B cell (primary cell): ENCODE measurements around the gene SECTM1. TPM values are rescaled to one million over a fixed set of nuclear protein-coding genes. Genes with fewer than 3 reads are reported as not detected.
"Not testable (repeated sequence)": the region's sequence is repeated elsewhere in the genome, so short reads cannot be mapped to it uniquely, and the experiment has no call there.

Experiments used
- ATAC-seq: fragments of 200-7000 bp; cut with Tn5 transposase; one replicate; pipeline ENCODE4 v1.10.0; 2021; ENCODE audit warnings: low read depth, mild to moderate bottlenecking, moderate number of reproducible peaks, moderate library complexity
- CTCF ChIA-PET: fragments of 350-600 bp; sonication (Branson Sonifier 250); formaldehyde crosslinking; loops from one replicate; lab custom pipeline; 2021; ENCODE audit warnings: antibody characterized with exemption, inconsistent platforms; lab: Charles Lee
- POLR2A ChIA-PET: fragments of 350-600 bp; sonication (Branson Sonifier 250); formaldehyde crosslinking; loops from one replicate; lab custom pipeline; 2021; ENCODE audit warnings: antibody characterized with exemption; lab: Charles Lee
- DNase-seq: peaks from one replicate; pipeline ENCODE4 v3.0.0; 2013
- H2AFZ ChIP-seq: 2 replicates; pipeline ENCODE4 v1.6.1; 2012; ENCODE audit warnings: mild to moderate bottlenecking, low read depth, low read length; ENCODE audit not compliant: insufficient read depth, poor library complexity, severe bottlenecking
- H3K27ac ChIP-seq, 2 donors: 1 replicate in 1 of 2; 2 replicates in 1 of 2; pipeline ENCODE4 v1.5.1; 2012 to 2013; ENCODE audit warnings: low read length in 2 of 2, mild to moderate bottlenecking in 2 of 2, moderate library complexity in 1 of 2
- H3K27me3 ChIP-seq, 4 experiments: fragments of 200-600 bp in 1 of 4; sonication (generic) in 1 of 4; replicated peaks in 1 of 4; 1 replicate in 2 of 4; 2 replicates in 2 of 4; pipeline versions ENCODE4 v1.6.1 to v1.7.0; 2013 to 2016; ENCODE audit warnings: low read length in 3 of 4, mild to moderate bottlenecking in 2 of 4, mixed read lengths in 1 of 4, moderate library complexity in 1 of 4; ENCODE audit not compliant: insufficient read depth in 4 of 4, control insufficient read depth in 3 of 4; ENCODE audit errors: control extremely low read depth in 1 of 4
- H3K36me3 ChIP-seq, 2 experiments: replicated peaks in 1 of 2; 1 replicate in 1 of 2; 2 replicates in 1 of 2; pipeline versions ENCODE4 v1.6.1 to v1.7.1; 2013; ENCODE audit warnings: low read length in 1 of 2; ENCODE audit not compliant: insufficient read depth in 2 of 2, control insufficient read depth in 1 of 2; ENCODE audit errors: control extremely low read depth in 1 of 2, extremely low read depth in 1 of 2
- H3K4me1 ChIP-seq, 2 donors: fragments of 200-600 bp in 1 of 2; sonication (generic) in 1 of 2; 1 replicate in 1 of 2; 2 replicates in 1 of 2; pipeline versions ENCODE4 v1.5.1 to v1.6.1; 2013 to 2017; ENCODE audit warnings: low read length in 2 of 2; ENCODE audit not compliant: control insufficient read depth in 2 of 2, insufficient read depth in 2 of 2
- H3K4me2 ChIP-seq: replicated peaks from 2 replicates; pipeline ENCODE3; 2012; ENCODE audit warnings: mild to moderate bottlenecking, low read depth, low read length; ENCODE audit not compliant: poor library complexity, severe bottlenecking
- H3K4me3 ChIP-seq, 5 experiments: fragments of 200-600 bp in 1 of 5; sonication (generic) in 1 of 5; 1 replicate in 3 of 5; 2 replicates in 2 of 5; pipeline versions ENCODE4 v1.5.1 to v1.7.0; 2011 to 2016; ENCODE audit warnings: low read length in 4 of 5, mild to moderate bottlenecking in 4 of 5, low read depth in 2 of 5, control low read depth in 1 of 5, moderate library complexity in 1 of 5; ENCODE audit not compliant: insufficient read depth in 1 of 5; ENCODE audit errors: control extremely low read depth in 1 of 5, extremely low read depth in 1 of 5
- H3K79me2 ChIP-seq: fragments of 200-600 bp; sonication (generic); one replicate; pipeline ENCODE4 v1.6.0; 2016; ENCODE audit warnings: low read length; ENCODE audit not compliant: control insufficient read depth, insufficient read depth
- H3K9ac ChIP-seq: fragments of 200-600 bp; sonication (generic); 2 replicates; pipeline ENCODE4 v1.6.1; 2017; ENCODE audit warnings: mild to moderate bottlenecking, low read length, moderate library complexity
- H3K9me3 ChIP-seq, 3 donors: one replicate each; pipeline versions ENCODE4 v1.6.1 to v1.7.1; 2013; ENCODE audit warnings: low read length in 2 of 3; ENCODE audit not compliant: control insufficient read depth in 2 of 3, insufficient read depth in 1 of 3; ENCODE audit errors: control extremely low read depth in 1 of 3
- H4K20me1 ChIP-seq: 2 replicates; pipeline ENCODE4 v1.6.0; 2012; ENCODE audit warnings: mild to moderate bottlenecking, low read length; ENCODE audit not compliant: insufficient read depth, control insufficient read depth, poor library complexity, severe bottlenecking
- H3K27ac Mint-ChIP-seq: one replicate; pipeline ENCODE4 v1.8.0; 2021; ENCODE audit warnings: mixed read lengths
- H3K27me3 Mint-ChIP-seq: one replicate; pipeline ENCODE4 v1.8.0; 2021; ENCODE audit warnings: mixed read lengths
- H3K4me1 Mint-ChIP-seq: one replicate; pipeline ENCODE4 v1.8.0; 2021; ENCODE audit warnings: mixed read lengths
- H3K4me3 Mint-ChIP-seq: one replicate; pipeline ENCODE4 v1.8.0; 2021; ENCODE audit warnings: mixed read lengths
- H3K9me3 Mint-ChIP-seq: one replicate; pipeline ENCODE4 v1.8.0; 2022; ENCODE audit warnings: mixed read lengths; ENCODE audit not compliant: insufficient read depth
- EZH2 ChIP-seq: IDR thresholded peaks from 2 replicates; pipeline ENCODE4 v1.6.1; 2012; ENCODE audit warnings: borderline replicate concordance, low read depth, mild to moderate bottlenecking, moderate library complexity, low read length; ENCODE audit not compliant: insufficient read depth, poor library complexity, severe bottlenecking
- WGBS: methylation state at CpG from one replicate; pipeline ENCODE4 v1.1.5; 2013; ENCODE audit warnings: missing lambda C conversion rate; ENCODE audit not compliant: insufficient coverage; 5-methylcytosine and 5-hydroxymethylcytosine counted together
- intact Hi-C: fragments of 100-400 bp; cut with micrococcal nuclease; formaldehyde crosslinking; loops from one replicate; pipeline ENCODE4 v1.10.0; 2022
- polyA plus RNA-seq: library from polyadenylated mRNA; depleted of rRNA; stranded (reverse); fragments of >200 nt; gene quantifications from 2 replicates; pipeline ENCODE4 v1.2.3, GENCODE V29; 2012
- total RNA-seq, 2 donors: library from RNA; stranded (reverse); fragments of 120-200 nt in 1 of 2; gene quantifications; 1 replicate in 1 of 2; 2 replicates in 1 of 2; pipeline versions ENCODE4 v1.2.3 to v1.2.4, GENCODE V29; 2013 to 2022
- TF ChIP-seq, protein P1 (sequence below): fragments of 200-600 bp; IDR thresholded peaks from one replicate; pipeline ENCODE4 v1.8.0; 2022; ENCODE audit warnings: antibody characterized with exemption, mild to moderate bottlenecking

SECTM1 gene
- total and polyA plus RNA-seq, 2 donors (not counting 1 experiment from before 2014, with no cell fraction given) = 0.17 to 1.2 TPM

- Histone ChIP-seq H3K36me3 (no peaks in the 10 kb centered on the region), H3K27me3 (peaks cover 0 to 55% (median 4%) of the 10 kb centered on the region in 4 experiments), H3K27ac (no peak overlapping the region), H2AFZ (no peak overlapping the region), H3K4me1 (no peaks in the 10 kb centered on the region), H3K79me2 (no peaks in the 10 kb centered on the region), H3K9me3 (no peaks in the 10 kb centered on the region), H3K9ac (no peak overlapping the region), H4K20me1 (no peaks in the 10 kb centered on the region), H3K4me2 (no peak overlapping the region), H3K4me3 (no peak overlapping the region)
- Mint-ChIP-seq H3K4me1 (peaks cover 3% of the 10 kb centered on the region), H3K27me3 (peaks cover 18% of the 10 kb centered on the region), H3K4me3 (no peak overlapping the region), H3K9me3 (no peaks in the 10 kb centered on the region), H3K27ac (no peak overlapping the region)
- ChIA-PET POLR2A (no interaction called here), CTCF (no interaction called here)
- ATAC-seq (no peak), DNase-seq (no peak)
- TF ChIP-seq, protein P1, sequence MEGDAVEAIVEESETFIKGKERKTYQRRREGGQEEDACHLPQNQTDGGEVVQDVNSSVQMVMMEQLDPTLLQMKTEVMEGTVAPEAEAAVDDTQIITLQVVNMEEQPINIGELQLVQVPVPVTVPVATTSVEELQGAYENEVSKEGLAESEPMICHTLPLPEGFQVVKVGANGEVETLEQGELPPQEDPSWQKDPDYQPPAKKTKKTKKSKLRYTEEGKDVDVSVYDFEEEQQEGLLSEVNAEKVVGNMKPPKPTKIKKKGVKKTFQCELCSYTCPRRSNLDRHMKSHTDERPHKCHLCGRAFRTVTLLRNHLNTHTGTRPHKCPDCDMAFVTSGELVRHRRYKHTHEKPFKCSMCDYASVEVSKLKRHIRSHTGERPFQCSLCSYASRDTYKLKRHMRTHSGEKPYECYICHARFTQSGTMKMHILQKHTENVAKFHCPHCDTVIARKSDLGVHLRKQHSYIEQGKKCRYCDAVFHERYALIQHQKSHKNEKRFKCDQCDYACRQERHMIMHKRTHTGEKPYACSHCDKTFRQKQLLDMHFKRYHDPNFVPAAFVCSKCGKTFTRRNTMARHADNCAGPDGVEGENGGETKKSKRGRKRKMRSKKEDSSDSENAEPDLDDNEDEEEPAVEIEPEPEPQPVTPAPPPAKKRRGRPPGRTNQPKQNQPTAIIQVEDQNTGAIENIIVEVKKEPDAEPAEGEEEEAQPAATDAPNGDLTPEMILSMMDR = no peak
- TF ChIP-seq EZH2 = no peak
- intact Hi-C loops = no loop called here
- WGBS = 81% methylated on average over 11 of the region's 11 CpGs
Measured at GRCh38 chr17:82382933-82383255, 49.3 kb upstream of the SECTM1 start.

GRCh38 chr17:82382220-82382932 lies 48.8 kb upstream of the SECTM1 start:
- intact Hi-C loops, H3K4me1 Mint-ChIP-seq, H3K4me3 ChIP-seq, H3K79me2 ChIP-seq, POLR2A ChIA-PET, H3K4me2 ChIP-seq, H3K4me3 Mint-ChIP-seq, H3K27ac Mint-ChIP-seq, H3K9ac ChIP-seq, H3K4me1 ChIP-seq, H4K20me1 ChIP-seq, H3K9me3 Mint-ChIP-seq, H3K36me3 ChIP-seq, H3K27ac ChIP-seq, CTCF ChIA-PET, H2AFZ ChIP-seq, ATAC-seq, DNase-seq, H3K9me3 ChIP-seq: not testable (repeated sequence)
- H3K27me3 ChIP-seq = peaks cover 0 to 56% (median 4%) of the 10 kb centered on the region in 4 experiments
- 89% methylated on average over 19 of the region's 21 CpGs for WGBS
- peaks cover 18% of the 10 kb centered on the region for H3K27me3 Mint-ChIP-seq

DNA sequence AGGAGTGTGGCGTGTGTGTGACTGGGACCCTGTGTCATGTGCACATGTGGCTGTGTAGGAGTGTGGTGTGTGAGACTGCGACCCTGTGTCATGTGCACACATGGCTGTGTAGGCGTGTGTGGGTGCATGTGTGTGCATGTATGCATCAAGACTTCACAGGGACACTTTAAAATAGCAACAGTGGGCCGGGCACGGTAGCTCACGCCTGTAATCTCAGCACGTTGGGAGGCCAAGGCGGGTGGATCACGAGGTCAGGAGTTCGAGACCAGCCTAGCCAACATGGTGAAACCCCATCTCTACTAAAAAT lies 48.1 kb upstream of the SECTM1 start:
- DNase-seq, H3K36me3 ChIP-seq, H2AFZ ChIP-seq, intact Hi-C loops, POLR2A ChIA-PET, H3K4me2 ChIP-seq, H4K20me1 ChIP-seq, H3K4me1 ChIP-seq, H3K4me3 Mint-ChIP-seq, H3K9me3 Mint-ChIP-seq, H3K79me2 ChIP-seq, H3K27ac ChIP-seq, CTCF ChIA-PET, H3K27ac Mint-ChIP-seq, H3K4me1 Mint-ChIP-seq, ATAC-seq, H3K9me3 ChIP-seq, H3K9ac ChIP-seq, H3K4me3 ChIP-seq: not testable (repeated sequence)
- H3K27me3 Mint-ChIP-seq = peaks cover 18% of the 10 kb centered on the region
- peaks cover 0 to 50% (median 4%) of the 10 kb centered on the region in 4 experiments for H3K27me3 ChIP-seq
- 80% methylated on average over 10 of the region's 10 CpGs for WGBS
